ENCODE results near the gene SMYD2. TPM values are rescaled to one million over a fixed set of nuclear protein-coding genes. Genes with fewer than 3 reads are reported as not detected.

Gene SMYD2
- total and polyA plus RNA-seq, 2 of the 8 experiments (the other 6 are each of a cell fraction or from before 2014, with no cell fraction given) = 3.0 to 5.2 TPM

DNA sequence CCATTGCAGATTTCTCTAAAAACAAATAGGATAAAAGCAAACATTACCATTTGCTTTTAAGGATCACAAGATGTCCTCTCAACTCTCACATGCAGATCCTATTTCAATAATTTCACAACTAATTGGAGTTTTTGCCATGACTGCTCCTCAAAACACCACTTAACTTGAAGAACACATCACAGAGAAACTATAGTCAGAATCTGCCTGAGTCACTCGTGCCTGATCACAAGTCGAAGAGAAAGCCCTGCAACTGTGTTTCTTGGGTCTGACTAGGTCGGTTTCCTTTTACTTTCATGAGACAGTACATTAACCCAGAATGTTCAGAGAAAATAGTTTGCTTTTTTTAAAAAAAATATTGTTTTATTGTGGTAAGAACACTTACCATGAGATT, 46.3 kb upstream of the SMYD2 start:
- Histone ChIP-seq H3K4me2 (ENCODE audit: insufficient read depth in 1 of 2, low read depth in 2 of 2, low read length in 2 of 2) (no peak overlapping the region), H4K5ac (ENCODE audit: insufficient read length, low read depth, low read length) (no peak overlapping the region), H4K8ac (ENCODE audit: extremely low read depth, insufficient read depth, low read length) (no peak overlapping the region), H3K79me2 (ENCODE audit: control insufficient read depth in 1 of 2, insufficient read depth in 2 of 2, low read length in 2 of 2) (no peaks in the 10 kb centered on the region), H3K14ac (ENCODE audit: insufficient read length) (no peak overlapping the region), H3K27me3 (replicated peaks in 1 of 4; ENCODE audit: control insufficient read depth in 3 of 4, extremely low read depth in 1 of 4, insufficient read depth in 3 of 4, low read length in 3 of 4) (peaks cover 0 to 1% (median 0%) of the 10 kb centered on the region in 4 experiments; a peak in 1 of 7 replicates), H2BK5ac (ENCODE audit: low read depth, low read length) (no peak overlapping the region), H3K4me3 (ENCODE audit: extremely low read depth in 1 of 4, insufficient read depth in 2 of 4, low read depth in 3 of 4, low read length in 4 of 4) (no peak overlapping the region), H3K79me1 (ENCODE audit: low read depth, low read length) (no peaks in the 10 kb centered on the region), H2BK15ac (ENCODE audit: low read length) (no peak overlapping the region), H3K36me3 (ENCODE audit: control insufficient read depth in 2 of 4, insufficient read depth in 4 of 4, low read length in 3 of 4) (no peaks in the 10 kb centered on the region), H3K9me3 (ENCODE audit: insufficient read depth in 2 of 2, low read depth in 1 of 2, low read length in 1 of 2) (no peaks in the 10 kb centered on the region), H3K23ac (ENCODE audit: insufficient read length) (no peak overlapping the region), H3K4ac (replicated peaks; ENCODE audit: insufficient read length, low read depth, low read length) (no peak overlapping the region), H4K91ac (replicated peaks; ENCODE audit: insufficient read length, low read length) (no peak overlapping the region), H3K18ac (ENCODE audit: extremely low read depth, low read length) (no peak overlapping the region), H3K27ac (ENCODE audit: low read depth, low read length) (no peak overlapping the region), H2AK5ac (ENCODE audit: low read depth, low read length) (no peak overlapping the region), H2BK120ac (replicated peaks; ENCODE audit: low read depth, low read length) (no peak overlapping the region), H2BK20ac (ENCODE audit: low read length) (no peak overlapping the region), H2BK12ac (ENCODE audit: low read depth, low read length) (no peak overlapping the region), H3K23me2 (ENCODE audit: low read depth, low read length) (no peaks in the 10 kb centered on the region; the same call in 1 of the 2 replicates), H3K56ac (replicated peaks; ENCODE audit: insufficient read length, low read depth, low read length) (no peak overlapping the region), H4K20me1 (replicated peaks in 1 of 2; ENCODE audit: control insufficient read depth in 1 of 2, insufficient read depth in 2 of 2, low read length in 2 of 2) (no peaks in the 10 kb centered on the region), H3K4me1 (replicated peaks in 1 of 4; ENCODE audit: control insufficient read depth in 3 of 4, insufficient read depth in 4 of 4, low read length in 3 of 4) (no peaks in the 10 kb centered on the region), H3K9ac (replicated peaks in 1 of 4; ENCODE audit: extremely low read depth in 1 of 4, low read depth in 3 of 4, low read length in 3 of 4) (no peak overlapping the region), H2AFZ (ENCODE audit: low read length) (no peak overlapping the region)
- CTCF ChIA-PET (ENCODE audit: partially characterized antibody) = interaction anchor here (1.3 to 8.5 kb wide), 4 partner anchors 20 to 95 kb away, joined by 3 to 105 read pairs (median 4); no protein-coding TSS in a partner anchor
- WGBS, 2 experiments (ENCODE audit: extremely low coverage in 1 of 2, insufficient coverage in 1 of 2, insufficient read length in 1 of 2, insufficient replicate concordance in 2 of 2, low coverage in 1 of 2, low lambda C conversion rate in 2 of 2, missing lambda C conversion rate in 1 of 2) = 92% methylated on average over 3 of the region's 3 CpGs; no CpG with 5 or more reads in 1 of the 2 experiments
- POLR2A ChIA-PET (ENCODE audit: partially characterized antibody) = no interaction called here
- DNase-seq (ENCODE audit: low read depth in 1 of 2, low spot score in 2 of 2) (no peak), FAIRE-seq (no peak)
- TF ChIP-seq, protein P1, sequence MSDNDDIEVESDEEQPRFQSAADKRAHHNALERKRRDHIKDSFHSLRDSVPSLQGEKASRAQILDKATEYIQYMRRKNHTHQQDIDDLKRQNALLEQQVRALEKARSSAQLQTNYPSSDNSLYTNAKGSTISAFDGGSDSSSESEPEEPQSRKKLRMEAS (IDR thresholded peaks at IDR 0.05) = no peak

Measured in H1 (cell line).